Neuronal stem cell (in vitro differentiated cells): ENCODE data around the gene CYP4F3.
A peak's percentile ranks its signal among the peaks of the same experiment; 100 is the strongest.

ENCODE experiments used
- DNase-seq: peaks from one replicate; pipeline ENCODE4 v3.0.0-alpha.2; 2013; ENCODE audit warnings: low spot score
- H2AFZ ChIP-seq: one replicate; pipeline ENCODE4 v1.6.1; 2013; ENCODE audit warnings: mild to moderate bottlenecking, low read length, inconsistent platforms
- H2AK5ac ChIP-seq: 2 replicates; pipeline ENCODE4 v1.6.1; 2013; ENCODE audit warnings: low read depth, mild to moderate bottlenecking, inconsistent platforms, low read length, moderate library complexity, mixed read lengths
- H2BK120ac ChIP-seq: 2 replicates; pipeline ENCODE4 v1.6.1; 2013; ENCODE audit warnings: low read depth, mild to moderate bottlenecking, inconsistent platforms, low read length, moderate library complexity, mixed read lengths
- H2BK12ac ChIP-seq: one replicate; pipeline ENCODE4 v1.6.1; 2013; ENCODE audit warnings: low read length, inconsistent platforms
- H2BK15ac ChIP-seq: 2 replicates; pipeline ENCODE4 v1.6.1; 2013; ENCODE audit warnings: mild to moderate bottlenecking, low read length, inconsistent platforms, mixed read lengths
- H2BK5ac ChIP-seq: one replicate; pipeline ENCODE4 v1.6.1; 2013; ENCODE audit warnings: inconsistent platforms, mild to moderate bottlenecking, low read length, moderate library complexity
- H3K14ac ChIP-seq: one replicate; pipeline ENCODE4 v1.6.1; 2013; ENCODE audit warnings: low read length, inconsistent platforms
- H3K18ac ChIP-seq: 2 replicates; pipeline ENCODE4 v1.6.1; 2013; ENCODE audit warnings: low read length, inconsistent platforms
- H3K23ac ChIP-seq: 2 replicates; pipeline ENCODE4 v1.6.1; 2013; ENCODE audit warnings: low read depth, mild to moderate bottlenecking, mixed read lengths, low read length, inconsistent platforms; ENCODE audit not compliant: poor library complexity
- H3K27ac ChIP-seq: replicated peaks from 3 replicates; pipeline ENCODE4 v1.5.1; 2013; ENCODE audit warnings: low read length, inconsistent platforms
- H3K27me3 ChIP-seq, 3 experiments: 2 replicates each; pipeline ENCODE4 v1.6.1; 2013; ENCODE audit warnings: low read length in 3 of 3, mild to moderate bottlenecking in 2 of 3, inconsistent platforms in 1 of 3, low read depth in 1 of 3, mixed read lengths in 1 of 3, moderate library complexity in 1 of 3; ENCODE audit not compliant: control insufficient read depth in 3 of 3, insufficient read depth in 3 of 3
- H3K36me3 ChIP-seq, 2 donors: replicated peaks in 1 of 2; 2 replicates each; pipeline ENCODE4 v1.6.1; 2013; ENCODE audit warnings: low read length in 2 of 2; ENCODE audit not compliant: control insufficient read depth in 2 of 2, insufficient read depth in 2 of 2
- H3K4ac ChIP-seq: 2 replicates; pipeline ENCODE4 v1.6.1; 2013; ENCODE audit warnings: inconsistent platforms, mild to moderate bottlenecking, low read length, moderate library complexity
- H3K4me1 ChIP-seq, 2 donors: 1 replicate in 1 of 2; 2 replicates in 1 of 2; pipeline ENCODE4 v1.6.1; 2013; ENCODE audit warnings: low read length in 2 of 2, low read depth in 1 of 2; ENCODE audit not compliant: control insufficient read depth in 2 of 2, insufficient read depth in 1 of 2
- H3K4me2 ChIP-seq: one replicate; pipeline ENCODE4 v1.6.1; 2013; ENCODE audit warnings: mild to moderate bottlenecking, low read length, inconsistent platforms; ENCODE audit not compliant: insufficient read depth, poor library complexity, severe bottlenecking
- H3K4me3 ChIP-seq, 2 donors: 2 replicates each; pipeline ENCODE4 v1.5.1; 2013; ENCODE audit warnings: low read length in 2 of 2, mild to moderate bottlenecking in 2 of 2, inconsistent platforms in 1 of 2, moderate library complexity in 1 of 2
- H3K79me1 ChIP-seq: one replicate; pipeline ENCODE4 v1.6.1; 2013; ENCODE audit warnings: low read depth, mild to moderate bottlenecking, inconsistent platforms, low read length, moderate library complexity
- H3K9ac ChIP-seq: one replicate; pipeline ENCODE4 v1.6.1; 2013; ENCODE audit warnings: mild to moderate bottlenecking, low read depth, low read length, inconsistent platforms; ENCODE audit not compliant: poor library complexity
- H3K9me3 ChIP-seq, 2 donors: replicated peaks in 1 of 2; 2 replicates each; pipeline versions ENCODE3 to v1.6.1; 2013; ENCODE audit warnings: low read length in 2 of 2, mild to moderate bottlenecking in 2 of 2, inconsistent platforms in 1 of 2, low read depth in 1 of 2, mixed read lengths in 1 of 2, moderate library complexity in 1 of 2; ENCODE audit not compliant: control insufficient read depth in 2 of 2, insufficient read depth in 1 of 2
- H4K8ac ChIP-seq: one replicate; pipeline ENCODE4 v1.6.1; 2013; ENCODE audit warnings: low read depth, mild to moderate bottlenecking, inconsistent platforms, low read length, moderate library complexity
- H4K91ac ChIP-seq: one replicate; pipeline ENCODE4 v1.6.1; 2013; ENCODE audit warnings: low read length, low read depth, mild to moderate bottlenecking, inconsistent platforms; ENCODE audit not compliant: poor library complexity
- WGBS, 2 donors: extraction: QIAGEN DNeasy Blood & Tissue Kit; methylation state at CpG; one replicate each; pipeline ENCODE4 v1.1.7; 2013; ENCODE audit warnings: missing lambda C conversion rate in 2 of 2, mixed read lengths in 1 of 2; ENCODE audit not compliant: insufficient read length in 2 of 2, insufficient replicate concordance in 1 of 2; ENCODE audit errors: extremely low coverage in 2 of 2; 5-methylcytosine and 5-hydroxymethylcytosine counted together

CYP4F3 gene

DNA sequence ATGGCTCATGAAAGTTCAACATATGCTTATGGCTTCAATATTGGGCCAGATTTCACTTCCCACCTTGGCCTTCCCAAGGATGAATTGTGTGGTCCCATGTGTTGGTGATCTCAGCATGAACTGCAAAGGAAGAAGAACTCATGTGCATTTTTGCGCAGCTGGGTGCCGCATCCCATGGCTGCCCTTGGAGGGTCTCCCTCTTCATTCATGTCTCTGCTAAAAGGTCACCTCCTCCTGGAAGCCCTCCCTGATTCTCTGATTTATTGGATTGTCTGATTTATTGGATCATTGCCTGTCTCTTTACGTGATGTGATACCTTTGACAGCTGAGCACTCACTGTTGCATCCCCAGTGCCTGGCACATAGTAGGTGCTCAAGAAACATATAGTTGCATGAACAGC, 27.4 kb upstream of the CYP4F3 start:
- no peak overlapping the region for H2AK5ac ChIP-seq

GRCh38 chr19:15614507-15615379, 26.0 kb upstream of the CYP4F3 start, which contains the start of gene CYP4F8:
Gene CYP4F8 (plus strand): TSS chr19:15615218. CDS start chr19:15615617, 399 bp downstream.
- Histone ChIP-seq H3K14ac (no peak within 1 kb of the TSS), H3K9ac (no peak within 1 kb of the TSS), H2AFZ (no peak within 1 kb of the TSS), H2BK15ac (no peak within 1 kb of the TSS), H4K91ac (no peak within 1 kb of the TSS), H2AK5ac (no peak within 1 kb of the TSS), H3K27me3 (no peaks in the 10 kb centered on the region), H3K4me2 (no peak within 1 kb of the TSS), H2BK120ac (no peak within 1 kb of the TSS), H3K23ac (no peak within 1 kb of the TSS), H2BK12ac (no peak within 1 kb of the TSS), H3K4me1 (no peaks in the 10 kb centered on the region), H3K9me3 (peaks cover 0 to 54% of the 10 kb centered on the region in 2 donors), H3K4me3 (peak within 1 kb of the TSS in 1 of 2 donors; percentile 52), H2BK5ac (no peak within 1 kb of the TSS), H3K36me3 (no peaks in the 10 kb centered on the region), H3K79me1 (peaks cover under 1% of the 10 kb centered on the region), H3K18ac (no peak within 1 kb of the TSS), H4K8ac (no peak within 1 kb of the TSS), H3K4ac (no peak within 1 kb of the TSS), H3K27ac (no peak within 1 kb of the TSS)
- WGBS, 2 donors, result no CpG with 5 or more reads among the region's 8 CpGs
- DNase-seq, result no peak

More for the DNA sequence above, 27.4 kb upstream of the CYP4F3 start:
- Histone ChIP-seq H2AFZ (no peak overlapping the region), H3K4me1 (no peaks in the 10 kb centered on the region), H3K14ac (no peak overlapping the region), H3K9me3 (peaks cover 0 to 45% of the 10 kb centered on the region in 2 donors), H4K8ac (no peak overlapping the region), H2BK15ac (no peak overlapping the region), H3K4ac (no peak overlapping the region), H2BK12ac (no peak overlapping the region), H2BK120ac (no peak overlapping the region), H3K23ac (no peak overlapping the region), H3K27ac (no peak overlapping the region), H3K27me3 (no peaks in the 10 kb centered on the region), H2BK5ac (no peak overlapping the region), H3K4me2 (no peak overlapping the region), H3K9ac (no peak overlapping the region), H3K18ac (no peak overlapping the region), H3K36me3 (no peaks in the 10 kb centered on the region), H3K4me3 (no peak overlapping the region), H4K91ac (no peak overlapping the region), H3K79me1 (peaks cover 2% of the 10 kb centered on the region)
- WGBS, 2 donors, result no CpG with 5 or more reads among the region's 3 CpGs
- DNase-seq, result no peak

DNA sequence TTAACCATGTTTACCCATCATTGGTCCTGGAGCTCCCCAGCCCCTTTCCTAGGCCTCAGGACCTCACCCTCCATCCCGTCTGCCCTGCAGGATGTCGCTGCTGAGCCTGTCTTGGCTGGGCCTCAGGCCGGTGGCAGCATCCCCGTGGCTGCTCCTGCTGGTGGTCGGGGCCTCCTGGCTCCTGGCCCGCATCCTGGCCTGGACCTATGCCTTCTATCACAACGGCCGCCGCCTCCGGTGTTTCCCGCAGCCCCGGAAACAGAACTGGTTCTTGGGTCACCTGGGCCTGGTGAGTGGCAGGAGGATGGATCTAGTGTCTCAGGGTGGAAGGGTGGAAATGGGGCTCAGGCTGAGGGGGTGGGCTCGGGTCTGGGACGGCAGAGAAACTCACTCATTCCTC, 25.2 kb upstream of the CYP4F3 start:
- H3K27me3 ChIP-seq, result no peaks in the 10 kb centered on the region
- H3K4me1 ChIP-seq, result no peaks in the 10 kb centered on the region
- no peak overlapping the region for H3K18ac ChIP-seq
- H3K9me3 ChIP-seq, result peaks cover 0 to 55% of the 10 kb centered on the region in 2 donors
- H3K79me1 ChIP-seq, result no peaks in the 10 kb centered on the region
- H3K23ac ChIP-seq, result no peak overlapping the region
- no peak overlapping the region for H2BK120ac ChIP-seq
- H4K91ac ChIP-seq, result no peak overlapping the region
- peak overlapping the region in 1 of 2 donors; percentile 52 for H3K4me3 ChIP-seq
- no peak overlapping the region for H2BK15ac ChIP-seq
- no peak overlapping the region for H2AFZ ChIP-seq
- no peak overlapping the region for H3K27ac ChIP-seq
- H3K4ac ChIP-seq, result no peak overlapping the region
- DNase-seq, result no peak
- H3K9ac ChIP-seq, result no peak overlapping the region
- WGBS, 2 donors, result no CpG with 5 or more reads among the region's 14 CpGs
- no peaks in the 10 kb centered on the region for H3K36me3 ChIP-seq
- H2BK12ac ChIP-seq, result no peak overlapping the region
- H3K4me2 ChIP-seq, result no peak overlapping the region
- no peak overlapping the region for H2AK5ac ChIP-seq
- H4K8ac ChIP-seq, result no peak overlapping the region
- no peak overlapping the region for H2BK5ac ChIP-seq
- no peak overlapping the region for H3K14ac ChIP-seq

DNA sequence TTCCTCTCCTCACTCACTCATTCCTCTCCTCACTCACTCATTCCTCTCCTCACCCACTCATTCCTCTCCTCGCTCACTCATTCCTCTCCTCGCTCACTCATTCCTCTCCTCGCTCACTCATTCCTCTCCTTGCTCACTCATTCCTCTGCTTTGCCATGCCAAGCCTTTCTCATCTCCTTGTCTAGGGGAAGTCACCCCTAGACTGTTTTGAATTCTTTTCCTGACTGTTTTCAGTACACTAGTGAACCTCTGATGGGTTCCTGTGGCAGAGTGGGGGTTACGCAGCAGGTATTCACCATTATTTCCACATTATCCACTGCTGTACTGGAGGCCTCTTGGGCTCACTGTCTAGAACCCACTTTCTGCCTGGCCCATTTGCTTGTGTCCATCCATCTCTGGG, 24.5 kb upstream of the CYP4F3 start:
- Histone ChIP-seq H3K23ac (no peak overlapping the region), H2BK15ac (no peak overlapping the region), H3K4me1 (no peaks in the 10 kb centered on the region), H2AK5ac (no peak overlapping the region), H4K8ac (no peak overlapping the region), H3K9me3 (peaks cover 0 to 56% of the 10 kb centered on the region in 2 donors), H2BK5ac (no peak overlapping the region), H3K79me1 (no peaks in the 10 kb centered on the region), H3K27ac (no peak overlapping the region), H3K4ac (no peak overlapping the region), H3K18ac (no peak overlapping the region), H2BK12ac (no peak overlapping the region), H3K14ac (no peak overlapping the region), H2BK120ac (no peak overlapping the region), H4K91ac (no peak overlapping the region), H2AFZ (no peak overlapping the region), H3K36me3 (no peaks in the 10 kb centered on the region), H3K27me3 (no peaks in the 10 kb centered on the region), H3K9ac (no peak overlapping the region), H3K4me3 (no peak overlapping the region), H3K4me2 (no peak overlapping the region)
- WGBS, 2 donors, result no CpG with 5 or more reads among the region's 4 CpGs
- no peak for DNase-seq
